Measurements from ENCODE around the gene LENG1.

LENG1 gene

GRCh38 chr19:54193011-54193410, 33.5 kb upstream of the LENG1 start:
- TF ChIP-seq CTCF (IDR thresholded peaks at IDR 0.05; ENCODE audit: borderline replicate concordance, insufficient read depth, low read depth, low read length), result no peak
- H3K4me3 ChIP-seq (ENCODE audit: low read depth, low read length), result no peak overlapping the region

- H3K4me3 ChIP-seq (ENCODE audit: low read depth, low read length), result peak overlapping the region; percentile 85
- TF ChIP-seq CTCF (IDR thresholded peaks at IDR 0.05; ENCODE audit: borderline replicate concordance, insufficient read depth, low read depth, low read length), result no peak
Measured at GRCh38 chr19:54191811-54192453, 32.4 kb upstream of the LENG1 start.

- H3K4me3 ChIP-seq (ENCODE audit: low read depth, low read length), result peak within 1 kb of the TSS; percentile 85
- no peak for TF ChIP-seq CTCF (IDR thresholded peaks at IDR 0.05; ENCODE audit: borderline replicate concordance, insufficient read depth, low read depth, low read length)
Measured at GRCh38 chr19:54191011-54191810, 31.7 kb upstream of the LENG1 start, which contains the start of gene TSEN34. Gene TSEN34, plus strand, starts transcription at chr19:54191308. Its CDS starts 57 bp downstream, at chr19:54191365.

GRCh38 chr19:54190503-54191010, 31.0 kb upstream of the LENG1 start:
- peak overlapping the region; percentile 85 for H3K4me3 ChIP-seq (ENCODE audit: low read depth, low read length)
- TF ChIP-seq CTCF (IDR thresholded peaks at IDR 0.05; ENCODE audit: borderline replicate concordance, insufficient read depth, low read depth, low read length), result no peak

GRCh38 chr19:54189735-54190502, 30.4 kb upstream of the LENG1 start:
- peak overlapping the region; percentile 85 for H3K4me3 ChIP-seq (ENCODE audit: low read depth, low read length)
- no peak for TF ChIP-seq CTCF (IDR thresholded peaks at IDR 0.05; ENCODE audit: borderline replicate concordance, insufficient read depth, low read depth, low read length)

GRCh38 chr19:54189145-54189734, 29.7 kb upstream of the LENG1 start, which contains the start of gene MBOAT7:
Gene MBOAT7, minus strand, starts transcription at chr19:54189580. Its CDS starts 1,072 bp downstream, at chr19:54188508.
- TF ChIP-seq CTCF (IDR thresholded peaks at IDR 0.05; ENCODE audit: borderline replicate concordance, insufficient read depth, low read depth, low read length), result peak; percentile 51
- H3K4me3 ChIP-seq (ENCODE audit: low read depth, low read length), result peak within 1 kb of the TSS; percentile 85

Measured in GM12875 (cell line).